ENCODE results near the gene PNISR. TPM values are rescaled to one million over a fixed set of nuclear protein-coding genes. Genes with fewer than 3 reads are reported as not detected.
A peak's percentile ranks its signal among the peaks of the same experiment; 100 is the strongest.

PNISR gene
- total RNA-seq, 2 experiments from 2014 or later: 88.8 to 91.6 TPM

DNA sequence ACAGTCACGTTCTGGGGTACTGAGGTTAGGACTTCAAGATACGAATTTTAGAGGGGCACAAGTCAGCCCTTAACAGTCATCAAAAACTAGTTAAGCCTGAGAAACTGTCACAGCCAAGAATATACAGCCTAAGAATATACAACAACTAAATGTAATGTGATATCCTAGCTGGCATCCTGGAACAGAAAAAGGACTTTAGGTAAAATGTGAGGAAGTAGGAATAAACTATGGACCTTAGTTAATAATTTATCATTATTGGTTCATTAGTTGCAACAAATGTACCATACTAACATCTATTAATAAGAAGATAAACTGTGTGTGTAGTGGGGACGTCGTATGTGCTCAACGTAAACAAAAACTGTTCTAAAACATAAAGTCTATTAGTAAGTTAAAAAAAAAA lies 1.1 kb downstream of the PNISR start:
- no peaks in the 10 kb centered on the region for H3K9me3 Mint-ChIP-seq
- H3K4me1 Mint-ChIP-seq: peaks cover 59% of the 10 kb centered on the region
- H3K4me3 Mint-ChIP-seq: peak overlapping the region; percentile 99
- H3K27me3 Mint-ChIP-seq: no peaks in the 10 kb centered on the region
- H3K27ac Mint-ChIP-seq: peak overlapping the region; percentile 43
- no peak for DNase-seq
- H3K36me3 Mint-ChIP-seq: peaks cover 41% of the 10 kb centered on the region

DNA sequence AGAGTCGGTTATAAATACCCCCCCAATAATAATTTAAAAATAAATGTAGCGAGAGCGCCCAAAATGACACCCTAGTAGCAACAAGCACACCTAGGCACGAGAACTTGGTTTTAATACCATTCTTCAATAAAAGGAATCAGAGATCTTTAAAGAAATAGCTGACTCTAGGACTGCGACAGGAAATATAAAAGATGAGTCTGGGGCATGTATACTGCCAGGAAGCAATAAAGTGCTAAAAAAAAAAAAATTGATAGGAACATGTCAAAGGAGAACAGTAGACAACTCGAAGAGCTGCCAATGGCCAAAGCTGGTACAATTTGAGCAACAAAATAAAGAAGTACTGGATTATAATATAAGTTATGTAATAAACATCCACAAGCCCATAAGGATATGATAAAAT lies 2.2 kb downstream of the PNISR start:
- Mint-ChIP-seq H3K4me1 (peaks cover 61% of the 10 kb centered on the region), H3K4me3 (peak overlapping the region; percentile 99), H3K9me3 (no peaks in the 10 kb centered on the region), H3K27ac (peak overlapping the region; percentile 60), H3K27me3 (no peaks in the 10 kb centered on the region), H3K36me3 (peaks cover 44% of the 10 kb centered on the region)
- DNase-seq: no peak

DNA sequence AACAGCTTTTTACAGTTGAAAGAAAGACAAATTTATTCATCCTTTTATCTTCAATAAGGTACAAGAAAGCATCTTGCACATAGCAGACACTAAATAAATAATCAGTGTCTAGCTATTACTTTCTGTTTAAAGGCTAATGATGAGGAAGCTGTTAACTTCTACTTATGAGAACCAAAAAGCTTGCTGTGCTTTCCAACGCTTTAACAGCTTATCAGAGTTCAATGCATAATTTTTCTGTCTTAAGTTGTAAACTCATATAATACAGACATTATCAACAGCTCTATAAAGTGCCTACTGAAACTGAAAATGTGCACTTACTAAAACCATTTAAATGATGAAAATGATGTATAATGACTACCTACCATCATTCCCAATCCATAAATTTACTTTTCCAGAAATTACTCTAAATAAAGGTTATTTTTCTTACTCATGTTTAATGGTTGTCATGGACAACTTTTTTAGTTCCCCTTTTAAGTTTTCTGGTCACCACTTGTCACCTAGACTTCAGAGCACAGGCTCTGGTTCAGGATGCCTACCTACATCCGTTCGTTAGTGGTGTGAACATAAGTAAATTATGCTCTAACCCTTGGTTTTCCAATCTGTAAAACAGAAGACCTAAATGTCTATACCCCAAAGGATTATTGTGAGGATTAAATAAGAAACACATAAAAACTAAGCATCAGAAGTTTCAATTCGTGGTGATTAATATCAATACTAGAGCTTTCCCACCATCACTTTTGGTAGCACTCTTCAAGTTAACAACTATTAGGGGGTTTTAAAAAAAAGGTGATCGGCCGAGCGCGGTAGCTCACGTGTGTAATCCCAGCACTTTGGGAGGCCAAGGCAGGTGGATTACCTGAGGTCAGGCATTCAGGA lies 8.0 kb downstream of the PNISR start:
- Mint-ChIP-seq H3K27ac (peak overlapping the region; percentile 73), H3K9me3 (no peaks in the 10 kb centered on the region), H3K36me3 (peaks cover 28% of the 10 kb centered on the region), H3K4me1 (peaks cover 56% of the 10 kb centered on the region), H3K4me3 (peak overlapping the region; percentile 18), H3K27me3 (no peaks in the 10 kb centered on the region)
- DNase-seq: no peak

DNA sequence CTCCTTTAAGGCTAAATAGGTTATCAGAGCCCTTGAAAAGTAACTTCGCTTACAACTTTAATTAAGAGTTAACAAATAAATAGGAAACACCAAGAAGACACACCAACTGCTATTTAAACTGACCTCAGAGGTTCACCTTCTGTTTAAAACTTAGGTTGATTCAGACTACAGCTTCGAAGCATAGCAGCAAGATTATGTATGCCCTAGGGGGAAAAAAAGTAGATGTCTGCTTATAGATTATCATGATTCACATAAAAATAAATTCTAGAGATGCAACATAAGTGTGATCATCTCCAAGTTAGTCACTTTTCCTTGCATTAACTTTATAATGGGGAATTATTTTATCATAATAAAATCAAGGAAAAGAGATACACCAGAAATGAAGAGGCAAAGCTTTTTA lies 8.9 kb downstream of the PNISR start:
- no peak for DNase-seq

DNA sequence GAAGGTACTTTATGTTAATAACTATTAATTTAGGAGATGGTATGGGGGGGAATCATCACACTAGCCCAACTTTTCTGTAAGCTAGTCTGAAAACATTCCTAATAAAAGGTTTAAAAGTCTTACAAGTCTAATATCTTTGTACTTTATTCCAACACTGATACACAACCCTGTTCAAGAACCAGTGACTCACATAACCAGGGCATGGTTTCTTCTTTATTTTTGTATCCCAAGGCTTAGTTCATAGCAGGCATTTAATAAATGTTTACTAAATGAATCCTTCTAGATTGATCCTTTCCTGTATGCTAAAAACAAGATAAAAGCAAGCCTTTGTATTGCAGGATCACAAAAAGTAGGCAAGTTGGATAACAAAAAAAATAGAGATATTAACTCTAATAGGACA lies 9.7 kb downstream of the PNISR start:
- Mint-ChIP-seq H3K36me3 (peaks cover 30% of the 10 kb centered on the region), H3K4me3 (no peak overlapping the region), H3K27me3 (no peaks in the 10 kb centered on the region), H3K4me1 (peaks cover 50% of the 10 kb centered on the region), H3K9me3 (no peaks in the 10 kb centered on the region), H3K27ac (no peak overlapping the region)
- no peak for DNase-seq

More for the DNA sequence above, 8.9 kb downstream of the PNISR start:
- Mint-ChIP-seq H3K4me1 (peaks cover 52% of the 10 kb centered on the region), H3K27ac (peak overlapping the region; percentile 20), H3K4me3 (no peak overlapping the region), H3K36me3 (peaks cover 28% of the 10 kb centered on the region), H3K9me3 (no peaks in the 10 kb centered on the region), H3K27me3 (no peaks in the 10 kb centered on the region)

DNA sequence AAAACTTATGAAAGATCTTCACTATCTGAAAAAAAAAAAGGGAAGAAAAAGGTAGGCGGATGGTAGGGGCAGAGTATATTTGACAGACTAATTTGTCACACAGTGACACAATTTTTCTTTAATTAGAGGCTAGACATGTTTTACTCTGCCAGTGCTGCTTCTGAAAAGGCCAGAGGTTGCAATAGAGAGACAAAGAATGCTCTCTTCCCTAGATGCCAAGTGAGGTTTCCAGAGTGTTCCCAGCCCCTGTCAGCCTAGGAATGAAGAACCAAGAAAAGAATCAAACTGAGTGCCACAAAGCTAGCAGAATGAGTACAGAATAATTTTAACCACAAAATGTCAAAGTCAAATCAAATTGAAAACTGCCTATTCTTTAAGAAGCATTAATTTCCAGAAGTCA lies 13.0 kb downstream of the PNISR start:
- Mint-ChIP-seq H3K27me3 (no peaks in the 10 kb centered on the region), H3K4me1 (peaks cover 34% of the 10 kb centered on the region), H3K27ac (no peak overlapping the region), H3K9me3 (no peaks in the 10 kb centered on the region), H3K36me3 (peaks cover 30% of the 10 kb centered on the region), H3K4me3 (no peak overlapping the region)
- DNase-seq: no peak

DNA sequence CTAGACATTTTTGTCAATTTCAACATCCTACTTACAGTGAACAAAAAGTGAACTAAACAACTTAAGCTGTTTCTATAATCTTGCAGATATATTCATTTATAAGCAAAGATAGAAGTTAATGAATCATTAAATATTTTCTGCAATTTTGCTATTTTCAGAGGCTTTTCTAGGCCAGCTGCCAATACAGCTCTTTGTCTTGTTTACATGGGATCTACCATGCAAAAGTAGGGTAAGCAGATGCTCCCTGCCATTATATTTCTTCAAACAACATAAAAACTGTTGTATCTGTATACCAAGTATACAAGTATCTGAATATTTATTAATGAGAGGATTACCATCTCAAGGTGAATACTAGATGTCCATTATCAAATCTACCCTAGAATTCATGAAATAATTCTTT lies 15.4 kb downstream of the PNISR start:
- Mint-ChIP-seq H3K4me1 (peaks cover 22% of the 10 kb centered on the region), H3K27me3 (no peaks in the 10 kb centered on the region), H3K4me3 (no peak overlapping the region), H3K27ac (no peak overlapping the region), H3K9me3 (no peaks in the 10 kb centered on the region), H3K36me3 (peaks cover 34% of the 10 kb centered on the region)
- DNase-seq: no peak

DNA sequence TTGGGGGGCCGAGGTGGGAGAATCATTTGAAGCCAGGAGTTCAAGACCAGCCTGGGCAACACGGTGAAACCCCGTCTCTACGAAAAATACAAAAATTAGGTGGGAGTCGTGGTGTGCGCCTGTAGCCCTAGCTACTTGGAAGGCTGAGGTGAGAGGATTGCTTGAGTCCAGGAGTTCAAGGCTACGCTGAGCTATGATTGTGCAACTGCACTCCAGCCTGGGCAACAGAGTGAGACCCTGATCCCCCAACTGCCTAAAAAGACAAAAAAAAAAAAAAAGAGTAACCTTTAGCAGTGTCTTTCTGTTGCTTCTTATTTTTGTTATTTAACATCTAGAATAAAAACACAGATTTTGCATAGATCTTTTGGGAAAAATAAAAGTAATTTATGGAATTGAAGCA lies 18.0 kb downstream of the PNISR start:
- H3K27me3 Mint-ChIP-seq: no peaks in the 10 kb centered on the region
- H3K4me1 Mint-ChIP-seq: peaks cover 8% of the 10 kb centered on the region
- no peak overlapping the region for H3K27ac Mint-ChIP-seq
- H3K4me3 Mint-ChIP-seq: no peak overlapping the region
- no peak for DNase-seq
- no peaks in the 10 kb centered on the region for H3K9me3 Mint-ChIP-seq
- H3K36me3 Mint-ChIP-seq: peaks cover 34% of the 10 kb centered on the region

DNA sequence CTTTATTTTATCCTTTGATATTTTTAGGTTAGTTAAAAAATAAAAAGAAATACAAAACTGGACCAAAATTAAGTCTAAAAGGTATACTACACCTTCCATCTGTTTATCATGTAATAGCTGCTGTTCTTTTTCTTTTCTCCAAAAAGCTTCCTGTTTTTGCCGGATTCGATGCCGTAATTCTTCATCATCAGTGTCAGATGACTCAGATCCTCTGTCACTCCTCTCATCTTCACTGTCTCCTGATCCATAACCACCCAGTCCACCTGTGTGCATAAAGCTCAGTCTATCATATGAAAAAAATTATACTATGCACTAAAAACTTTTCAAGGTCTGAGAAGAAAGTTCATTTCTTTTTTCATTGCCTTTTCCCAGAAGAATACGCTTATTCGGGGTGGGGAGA lies 22.7 kb downstream of the PNISR start:
- Mint-ChIP-seq H3K27me3 (no peaks in the 10 kb centered on the region), H3K4me1 (peaks cover 2% of the 10 kb centered on the region), H3K36me3 (peaks cover 29% of the 10 kb centered on the region), H3K27ac (peak overlapping the region; percentile 30), H3K4me3 (no peak overlapping the region), H3K9me3 (no peaks in the 10 kb centered on the region)
- no peak for DNase-seq

DNA sequence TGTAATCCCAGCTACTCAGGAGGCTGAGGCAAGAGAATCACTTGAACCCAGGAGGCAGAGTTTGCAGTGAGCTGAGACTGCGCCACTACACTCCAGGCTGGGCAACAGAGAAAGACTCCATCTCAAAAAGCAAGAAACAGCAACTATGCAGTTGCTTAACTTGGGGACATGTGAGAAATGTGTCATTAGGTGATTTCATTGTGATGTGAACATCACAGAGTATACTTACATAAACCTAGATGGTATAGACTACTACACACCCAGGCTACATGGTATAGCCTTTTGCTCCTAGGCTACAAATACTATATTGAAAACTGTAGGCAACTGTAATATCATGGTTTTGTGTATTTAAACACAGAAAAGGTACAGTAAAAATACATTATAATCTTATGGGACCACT lies 27.8 kb downstream of the PNISR start:
- peaks cover 13% of the 10 kb centered on the region for H3K4me1 Mint-ChIP-seq
- H3K9me3 Mint-ChIP-seq: no peaks in the 10 kb centered on the region
- H3K27me3 Mint-ChIP-seq: no peaks in the 10 kb centered on the region
- DNase-seq: no peak
- H3K4me3 Mint-ChIP-seq: no peak overlapping the region
- H3K27ac Mint-ChIP-seq: no peak overlapping the region
- H3K36me3 Mint-ChIP-seq: peaks cover 15% of the 10 kb centered on the region

DNA sequence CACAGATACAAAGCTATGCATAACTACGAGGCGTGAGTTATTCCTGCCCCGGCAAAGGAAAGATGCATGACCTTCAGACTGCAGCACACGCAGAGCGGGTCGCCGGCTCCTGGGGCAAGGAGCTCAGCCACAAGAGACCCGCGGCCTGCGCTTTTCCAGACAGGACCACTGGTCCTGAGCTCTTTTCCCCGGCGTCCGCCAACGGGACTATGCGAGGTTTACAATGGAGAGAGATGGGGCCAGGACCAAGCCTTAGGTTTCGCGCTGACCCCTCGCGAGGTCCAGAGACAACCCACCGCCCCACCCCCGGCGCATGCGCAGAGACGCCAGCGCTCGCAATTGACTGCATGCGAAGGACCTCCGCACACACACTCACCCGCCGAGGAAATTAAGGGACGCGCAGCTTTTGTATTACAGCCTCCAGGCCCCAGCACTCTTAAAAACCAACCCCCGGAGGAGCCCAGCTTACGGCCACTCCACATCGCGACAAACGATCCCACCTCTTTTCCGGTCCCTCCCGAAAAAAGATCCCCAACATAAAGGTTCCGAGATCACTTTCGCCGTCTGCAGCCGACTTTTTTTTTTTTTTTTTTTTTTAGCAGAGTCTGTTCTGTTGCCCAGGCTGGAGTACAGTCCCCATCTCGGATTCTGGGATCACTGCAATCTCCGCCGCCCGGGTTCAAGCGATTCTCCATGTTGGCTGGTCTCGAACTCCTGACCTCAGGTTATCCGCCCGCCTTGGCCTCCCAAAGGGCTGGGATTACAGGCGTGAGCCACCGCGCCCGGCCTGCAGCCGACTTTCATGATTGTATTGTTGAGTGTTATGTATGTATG lies 31.2 kb downstream of the PNISR start, which contains the start of gene COQ3:
Gene COQ3, minus strand, starts transcription at position 498 of the 834 bp plus-strand sequence. Its CDS starts 16 bp downstream, at position 482.
- peaks cover 6% of the 10 kb centered on the region for H3K36me3 Mint-ChIP-seq
- peaks cover 15% of the 10 kb centered on the region for H3K4me1 Mint-ChIP-seq
- peak; percentile 72 for DNase-seq
- no peaks in the 10 kb centered on the region for H3K9me3 Mint-ChIP-seq
- H3K4me3 Mint-ChIP-seq: peak within 1 kb of the TSS; percentile 93
- H3K27me3 Mint-ChIP-seq: no peaks in the 10 kb centered on the region
- peak within 1 kb of the TSS; percentile 91 for H3K27ac Mint-ChIP-seq

DNA sequence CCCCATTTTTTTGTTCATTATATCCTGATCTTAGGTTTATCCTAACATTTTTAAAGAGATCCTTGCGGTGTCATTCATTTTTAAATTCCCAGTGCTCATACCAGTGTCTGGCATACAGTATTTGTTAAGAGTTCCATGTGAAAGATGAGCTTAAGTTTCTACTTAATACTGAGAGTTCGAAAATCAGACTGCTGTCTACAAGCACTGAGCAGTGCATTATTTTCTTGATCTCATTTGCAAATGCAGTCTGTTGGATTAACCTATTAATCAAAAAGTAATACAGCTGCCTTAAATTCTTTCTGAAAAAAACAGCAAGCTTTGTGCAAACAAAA lies 31.8 kb downstream of the PNISR start:
- Mint-ChIP-seq H3K27me3 (no peaks in the 10 kb centered on the region), H3K4me3 (peak overlapping the region; percentile 93), H3K27ac (peak overlapping the region; percentile 91), H3K4me1 (peaks cover 15% of the 10 kb centered on the region), H3K9me3 (no peaks in the 10 kb centered on the region), H3K36me3 (peaks cover 6% of the 10 kb centered on the region)
- no peak for DNase-seq

DNA sequence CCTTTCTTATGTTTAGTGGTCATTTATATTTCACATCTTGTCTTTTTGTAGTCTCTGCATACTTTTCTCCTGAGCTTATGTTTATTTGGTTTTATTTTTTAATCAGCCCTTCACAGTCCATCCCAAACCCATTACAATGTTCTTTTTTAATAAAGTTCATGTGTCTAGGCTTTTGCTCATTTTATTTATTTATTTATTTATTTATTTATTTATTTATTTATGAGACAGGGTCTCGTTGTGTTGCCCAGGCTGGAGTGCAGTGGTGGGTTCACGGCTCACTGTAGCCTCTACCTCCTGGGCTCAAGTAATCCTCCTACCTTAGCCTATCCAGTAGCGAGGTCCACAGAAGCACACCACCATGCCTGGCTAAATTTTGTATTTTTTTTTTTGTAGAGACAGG lies 34.2 kb downstream of the PNISR start:
- H3K4me3 Mint-ChIP-seq: no peak overlapping the region
- H3K36me3 Mint-ChIP-seq: peaks cover 4% of the 10 kb centered on the region
- no peaks in the 10 kb centered on the region for H3K27me3 Mint-ChIP-seq
- DNase-seq: no peak
- peaks cover 15% of the 10 kb centered on the region for H3K4me1 Mint-ChIP-seq
- no peak overlapping the region for H3K27ac Mint-ChIP-seq
- no peaks in the 10 kb centered on the region for H3K9me3 Mint-ChIP-seq

DNA sequence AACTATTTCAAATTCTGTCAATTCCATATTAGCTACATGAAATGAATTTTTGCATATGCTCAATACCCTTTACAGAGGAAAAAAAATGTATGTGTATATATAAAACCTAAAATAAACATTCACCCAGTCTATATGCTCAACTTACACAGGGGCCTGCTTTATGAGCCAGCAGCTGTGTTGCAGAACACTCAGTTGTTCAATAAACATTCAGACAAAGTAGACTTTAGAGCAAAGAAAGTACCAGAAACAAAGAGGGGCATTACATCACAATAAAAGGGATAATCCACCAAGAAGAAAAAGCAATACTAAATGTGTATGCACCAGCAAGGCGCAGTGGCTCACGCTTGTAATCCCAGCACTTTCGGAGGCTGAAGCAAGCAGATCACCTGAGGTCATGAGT lies 40.6 kb downstream of the PNISR start:
- H3K4me1 Mint-ChIP-seq: peaks cover 3% of the 10 kb centered on the region
- peaks cover 4% of the 10 kb centered on the region for H3K36me3 Mint-ChIP-seq
- H3K4me3 Mint-ChIP-seq: no peak overlapping the region
- H3K27me3 Mint-ChIP-seq: no peaks in the 10 kb centered on the region
- H3K27ac Mint-ChIP-seq: no peak overlapping the region
- no peaks in the 10 kb centered on the region for H3K9me3 Mint-ChIP-seq
- DNase-seq: no peak

DNA sequence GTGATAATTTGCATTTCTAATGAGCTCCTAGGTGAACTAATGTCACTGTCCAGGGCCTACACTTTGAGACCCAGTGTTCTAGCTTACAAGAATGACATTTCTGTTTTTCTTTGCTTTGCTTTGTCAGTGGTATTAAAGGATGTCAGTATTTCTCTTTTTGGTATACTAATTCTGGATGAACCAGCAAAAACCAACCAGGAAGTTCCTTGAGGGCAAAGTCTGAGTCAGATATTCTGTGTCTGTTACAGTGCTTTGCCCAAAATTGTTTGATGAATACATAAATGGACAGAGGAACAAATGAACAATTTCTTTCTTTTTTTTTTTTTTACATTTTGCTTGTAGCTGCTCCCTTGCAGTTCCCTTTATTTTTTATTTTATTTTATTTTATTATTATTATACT lies 46.5 kb downstream of the PNISR start:
- H3K27me3 Mint-ChIP-seq: no peaks in the 10 kb centered on the region
- H3K27ac Mint-ChIP-seq: no peak overlapping the region
- DNase-seq: no peak
- H3K36me3 Mint-ChIP-seq: peaks cover 7% of the 10 kb centered on the region
- no peaks in the 10 kb centered on the region for H3K9me3 Mint-ChIP-seq
- H3K4me3 Mint-ChIP-seq: no peak overlapping the region
- peaks cover 2% of the 10 kb centered on the region for H3K4me1 Mint-ChIP-seq
